ENCODE data around the gene LPAR2.

DNA sequence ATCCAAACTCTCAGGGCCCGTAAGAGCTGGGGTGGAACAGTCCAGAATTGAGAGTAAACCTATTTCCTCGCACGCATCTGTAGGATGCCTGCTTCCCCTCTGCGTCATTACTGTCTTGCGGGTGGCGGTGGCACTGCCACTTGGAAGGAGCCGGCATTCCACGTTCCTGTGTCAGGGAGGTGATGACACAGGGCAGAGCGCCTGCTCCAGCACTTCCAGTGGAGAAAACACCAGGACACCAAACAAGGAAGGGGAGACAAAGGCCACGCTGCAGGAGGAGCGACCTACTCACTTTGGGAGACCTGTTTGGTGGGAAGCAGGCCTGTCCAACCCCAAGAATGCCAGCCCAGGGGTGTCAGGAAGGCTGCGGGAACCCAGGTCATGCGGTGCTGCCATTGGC is 46.6 kb downstream of the LPAR2 start:
- no peak for TF ChIP-seq POLR2AphosphoS5 (IDR thresholded peaks at IDR 0.05; ENCODE audit: low read depth, low read length)
- no peak for TF ChIP-seq POLR2A (IDR thresholded peaks at IDR 0.05; ENCODE audit: low read depth, low read length)
